Kidney (tissue), 14 donors: ENCODE data around the gene MYCN. TPM values are rescaled to one million over a fixed set of nuclear protein-coding genes. Genes with fewer than 3 reads are reported as not detected.

Experiments used
- DNase-seq, 5 donors: peaks; one replicate each; pipeline ENCODE4 v3.0.0-alpha.2; 2013 to 2020
- FAIRE-seq: peaks from 2 replicates; lab custom pipeline; 2012; peaks lifted over from hg19 to GRCh38; lab: Jason Lieb, UNC
- H3K27ac ChIP-seq, 2 donors: one replicate each; pipeline ENCODE4 v1.7.0; 2013; ENCODE audit warnings: low read depth in 2 of 2, low read length in 2 of 2, inconsistent platforms in 1 of 2
- H3K27me3 ChIP-seq: one replicate; pipeline ENCODE4 v1.7.1; 2013; ENCODE audit warnings: low read length, inconsistent platforms; ENCODE audit not compliant: control insufficient read depth, insufficient read depth
- H3K36me3 ChIP-seq, 3 donors: one replicate each; pipeline versions ENCODE4 v1.7.0 to v1.7.1; 2013; ENCODE audit warnings: low read length in 3 of 3, control low read depth in 1 of 3, inconsistent platforms in 1 of 3; ENCODE audit not compliant: insufficient read depth in 3 of 3, control insufficient read depth in 2 of 3
- H3K4me1 ChIP-seq, 3 donors: one replicate each; pipeline versions ENCODE4 v1.7.0 to v1.7.1; 2013; ENCODE audit warnings: low read length in 3 of 3, inconsistent platforms in 1 of 3, low read depth in 1 of 3; ENCODE audit not compliant: control insufficient read depth in 2 of 3, insufficient read depth in 2 of 3
- H3K4me3 ChIP-seq, 3 donors: one replicate each; pipeline versions ENCODE4 v1.7.0 to v1.8.1; 2013; ENCODE audit warnings: low read length in 3 of 3, control low read depth in 1 of 3, inconsistent platforms in 1 of 3
- H3K9ac ChIP-seq, 3 donors: one replicate each; pipeline versions ENCODE4 v1.7.0 to v1.7.1; 2013; ENCODE audit warnings: low read length in 3 of 3, control low read depth in 1 of 3, inconsistent platforms in 1 of 3
- H3K9me3 ChIP-seq, 3 donors: one replicate each; pipeline versions ENCODE4 v1.7.0 to v1.7.1; 2013; ENCODE audit warnings: low read length in 3 of 3, control low read depth in 1 of 3, inconsistent platforms in 1 of 3; ENCODE audit not compliant: control insufficient read depth in 2 of 3, insufficient read depth in 1 of 3
- CTCF ChIP-seq: IDR thresholded peaks from 3 replicates; pipeline ENCODE4 v1.5.1; 2012; ENCODE audit warnings: mild to moderate bottlenecking, moderate library complexity, borderline replicate concordance; ENCODE audit not compliant: insufficient read depth; ENCODE audit errors: extremely low read depth
- intact Hi-C: fragments of 100-400 bp; cut with DNase I; formaldehyde crosslinking; loops from one replicate; pipeline ENCODE4 v1.11.1; 2022
- polyA plus RNA-seq: library from polyadenylated mRNA; stranded (reverse); fragments of 350-450 nt; fragmentation: Illumina TruSeq; extraction: RNeasy Lipid Tissue Mini Kit (QIAGEN cat#74804); gene quantifications from one replicate; pipeline ENCODE4 v1.2.3, GENCODE V29; 2014; ENCODE audit warnings: low read depth, low replicate concordance; ENCODE audit not compliant: insufficient read depth
- total RNA-seq: library from RNA; stranded (reverse); fragmentation: NEBNext Ultra II Directional; extraction: Animal tissue kit (Norgen Biotek cat#: 25700); gene quantifications from one replicate; pipeline ENCODE4 v1.2.1, GENCODE V29; 2021
- donor health status: control.
- donor health status: control.
- donor health status: control.
- donor health status: control.
- donor health status: control.
- donor health status: DM: yes; HTN: yes; CAD: no.
- donor health status: Normal renal cell carcinoma (clear cell type).

The MYCN gene
- total and polyA plus RNA-seq, 2 donors from 2014 or later, result 1.7 to 2.2 TPM

- TF ChIP-seq CTCF, result no peak
- Histone ChIP-seq H3K36me3 (no peaks in the 10 kb centered on the region), H3K27me3 (no peaks in the 10 kb centered on the region), H3K9ac (no peak overlapping the region), H3K27ac (no peak overlapping the region), H3K4me1 (peaks cover 0 to 10% (median 4%) of the 10 kb centered on the region in 3 donors), H3K9me3 (peaks cover 0 to 5% (median 2%) of the 10 kb centered on the region in 3 donors), H3K4me3 (no peak overlapping the region)
- no peak for FAIRE-seq
- no peak for DNase-seq
- intact Hi-C loops, result no loop called here
These were observed 45.7 kb upstream of the MYCN start for GRCh38 chr2:15894481-15895144.

GRCh38 chr2:15895615-15896469 is 44.5 kb upstream of the MYCN start:
- no peak overlapping the region for H3K4me3 ChIP-seq
- H3K4me1 ChIP-seq, result peaks cover 0 to 10% (median 4%) of the 10 kb centered on the region in 3 donors
- DNase-seq, result peak in 3 of 5 donors; percentile 35 to 65 (median 60)
- peaks cover 0 to 5% (median 2%) of the 10 kb centered on the region in 3 donors for H3K9me3 ChIP-seq
- intact Hi-C loops, result no loop called here
- no peak overlapping the region for H3K27ac ChIP-seq
- no peak for FAIRE-seq
- H3K36me3 ChIP-seq, result no peaks in the 10 kb centered on the region
- H3K9ac ChIP-seq, result no peak overlapping the region
- TF ChIP-seq CTCF, result no peak
- no peaks in the 10 kb centered on the region for H3K27me3 ChIP-seq

DNA sequence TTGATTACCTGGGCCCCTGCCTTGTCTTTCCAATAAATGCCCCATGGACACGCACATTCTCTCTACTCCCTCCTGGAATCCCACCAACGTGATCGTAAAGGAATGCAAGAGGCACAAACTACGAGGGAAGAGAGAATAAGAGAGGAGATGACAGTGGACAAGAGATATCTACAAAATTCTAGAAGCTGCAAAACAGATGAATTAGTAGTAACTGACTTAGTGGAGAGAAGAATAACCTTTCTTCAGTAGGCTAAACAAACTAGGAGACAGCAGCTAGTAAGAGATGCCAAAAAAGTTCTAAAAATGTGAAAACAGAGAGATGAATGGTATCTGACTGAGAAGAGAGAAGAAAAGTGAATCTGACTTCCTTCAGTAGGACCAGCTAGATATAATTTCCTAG is 43.5 kb upstream of the MYCN start:
- H3K4me1 ChIP-seq, result peaks cover 0 to 10% (median 4%) of the 10 kb centered on the region in 3 donors
- H3K27me3 ChIP-seq, result no peaks in the 10 kb centered on the region
- intact Hi-C loops, result no loop called here
- TF ChIP-seq CTCF, result no peak
- H3K9me3 ChIP-seq, result peaks cover 0 to 9% (median 2%) of the 10 kb centered on the region in 3 donors
- no peak for FAIRE-seq
- H3K27ac ChIP-seq, result no peak overlapping the region
- H3K4me3 ChIP-seq, result no peak overlapping the region
- no peak overlapping the region for H3K9ac ChIP-seq
- no peak for DNase-seq
- no peaks in the 10 kb centered on the region for H3K36me3 ChIP-seq
